H9 (cell line): ENCODE measurements around the gene TERT. TPM values are rescaled to one million over a fixed set of nuclear protein-coding genes. Genes with fewer than 3 reads are reported as not detected.

Experiments
- DNase-seq: peaks from one replicate; pipeline ENCODE4 v3.0.0-alpha.2; 2017
- H2AFZ ChIP-seq: one replicate; pipeline ENCODE4 v1.6.1; 2013; ENCODE audit warnings: mild to moderate bottlenecking, low read length, control low read depth, moderate library complexity
- H2AK5ac ChIP-seq: 2 replicates; pipeline ENCODE4 v1.6.1; 2013; ENCODE audit warnings: low read length, control low read depth, mixed read lengths; ENCODE audit not compliant: insufficient read length
- H2BK120ac ChIP-seq: one replicate; pipeline ENCODE4 v1.6.1; 2013; ENCODE audit warnings: low read depth, mild to moderate bottlenecking, low read length, control low read depth, inconsistent platforms; ENCODE audit not compliant: poor library complexity, severe bottlenecking
- H2BK12ac ChIP-seq: 2 replicates; pipeline ENCODE4 v1.6.1; 2013; ENCODE audit warnings: low read length, control low read depth, mixed read lengths, low read depth; ENCODE audit not compliant: insufficient read length
- H2BK15ac ChIP-seq: 2 replicates; pipeline ENCODE4 v1.6.1; 2013; ENCODE audit warnings: low read depth, low read length, control low read depth
- H2BK20ac ChIP-seq: one replicate; pipeline ENCODE4 v1.6.1; 2013; ENCODE audit warnings: low read depth, mild to moderate bottlenecking, low read length, control low read depth, inconsistent platforms; ENCODE audit not compliant: poor library complexity, severe bottlenecking
- H2BK5ac ChIP-seq: 2 replicates; pipeline ENCODE4 v1.6.1; 2013; ENCODE audit warnings: low read length, control low read depth, mixed read lengths; ENCODE audit not compliant: insufficient read length
- H3K14ac ChIP-seq: 2 replicates; pipeline ENCODE4 v1.6.1; 2013; ENCODE audit warnings: low read length, control low read depth; ENCODE audit not compliant: insufficient read depth
- H3K18ac ChIP-seq: 2 replicates; pipeline ENCODE4 v1.6.1; 2013; ENCODE audit warnings: low read depth, mild to moderate bottlenecking, mixed read lengths, low read length, control low read depth; ENCODE audit not compliant: insufficient read length
- H3K23ac ChIP-seq: 2 replicates; pipeline ENCODE4 v1.6.1; 2013; ENCODE audit warnings: low read length, control low read depth, mixed read lengths, low read depth; ENCODE audit not compliant: insufficient read length
- H3K23me2 ChIP-seq: 2 replicates; pipeline ENCODE4 v1.6.1; 2013; ENCODE audit warnings: low read depth, mild to moderate bottlenecking, mixed read lengths, low read length, control low read depth; ENCODE audit not compliant: insufficient read length, poor library complexity, severe bottlenecking
- H3K27ac ChIP-seq: 2 replicates; pipeline ENCODE4 v1.5.1; 2013; ENCODE audit warnings: low read length, control low read depth, mixed read lengths, low read depth; ENCODE audit not compliant: insufficient read length
- H3K27me3 ChIP-seq: 2 replicates; pipeline ENCODE4 v1.6.1; 2013; ENCODE audit warnings: low read length, control low read depth, inconsistent platforms; ENCODE audit not compliant: insufficient read depth
- H3K4ac ChIP-seq: 2 replicates; pipeline ENCODE4 v1.6.1; 2013; ENCODE audit warnings: low read depth, mild to moderate bottlenecking, control low read depth, inconsistent platforms, low read length, moderate library complexity
- H3K4me1 ChIP-seq: 2 replicates; pipeline ENCODE4 v1.6.1; 2013; ENCODE audit warnings: low read length, control low read depth, inconsistent platforms; ENCODE audit not compliant: insufficient read depth
- H3K4me2 ChIP-seq: 2 replicates; pipeline ENCODE4 v1.6.1; 2013; ENCODE audit warnings: low read length, control low read depth, mixed read lengths; ENCODE audit not compliant: insufficient read length, insufficient read depth
- H3K56ac ChIP-seq: 2 replicates; pipeline ENCODE4 v1.6.1; 2013; ENCODE audit warnings: low read depth, mild to moderate bottlenecking, mixed read lengths, low read length, control low read depth; ENCODE audit not compliant: insufficient read length
- H3K79me1 ChIP-seq: 2 replicates; pipeline ENCODE4 v1.6.1; 2013; ENCODE audit warnings: low read depth, mild to moderate bottlenecking, moderate library complexity, low read length, control low read depth, inconsistent platforms; ENCODE audit not compliant: insufficient read depth, poor library complexity, severe bottlenecking
- H3K79me2 ChIP-seq: 2 replicates; pipeline ENCODE4 v1.6.1; 2013; ENCODE audit warnings: low read length, control low read depth, inconsistent platforms; ENCODE audit not compliant: insufficient read depth
- H3K9ac ChIP-seq: 2 replicates; pipeline ENCODE4 v1.6.1; 2013; ENCODE audit warnings: low read length, control low read depth, mixed read lengths; ENCODE audit not compliant: insufficient read length; ENCODE audit errors: extremely low read depth
- H3K9me3 ChIP-seq: one replicate; pipeline ENCODE4 v1.6.1; 2013; ENCODE audit warnings: low read depth, low read length, inconsistent platforms; ENCODE audit not compliant: control insufficient read depth
- H3T11ph ChIP-seq: one replicate; pipeline ENCODE4 v1.6.1; 2013; ENCODE audit warnings: mild to moderate bottlenecking, low read length, control low read depth, inconsistent platforms
- H4K20me1 ChIP-seq: one replicate; pipeline ENCODE4 v1.6.1; 2013; ENCODE audit not compliant: control insufficient read depth, insufficient read length, insufficient read depth
- H4K5ac ChIP-seq: 2 replicates; pipeline ENCODE4 v1.6.1; 2013; ENCODE audit warnings: low read depth, mild to moderate bottlenecking, mixed read lengths, low read length, control low read depth; ENCODE audit not compliant: insufficient read length
- H4K8ac ChIP-seq: replicated peaks from 2 replicates; pipeline ENCODE4 v1.6.1; 2013; ENCODE audit warnings: low read length, control low read depth, mixed read lengths, low read depth; ENCODE audit not compliant: insufficient read length
- H4K91ac ChIP-seq: 2 replicates; pipeline ENCODE4 v1.6.1; 2013; ENCODE audit warnings: low read depth, mild to moderate bottlenecking, moderate library complexity, mixed read lengths, low read length, control low read depth; ENCODE audit not compliant: insufficient read length
- H3K27ac Mint-ChIP-seq, 3 experiments: 2 replicates in 2 of 3; 3 replicates in 1 of 3; pipeline ENCODE4 v1.8.0; 2020 to 2021; ENCODE audit warnings: mixed read lengths in 3 of 3, mild to moderate bottlenecking in 1 of 3, moderate library complexity in 1 of 3
- H3K27me3 Mint-ChIP-seq: 2 replicates; pipeline ENCODE4 v1.8.0; 2021; ENCODE audit warnings: low read depth, mild to moderate bottlenecking, moderate library complexity, mixed read lengths
- H3K36me3 Mint-ChIP-seq, 3 experiments: 2 replicates in 2 of 3; 3 replicates in 1 of 3; pipeline ENCODE4 v1.8.0; 2020 to 2021; ENCODE audit warnings: low read depth in 3 of 3, mixed read lengths in 3 of 3; ENCODE audit not compliant: insufficient read depth in 1 of 3
- H3K4me1 Mint-ChIP-seq, 2 experiments: 2 replicates each; pipeline ENCODE4 v1.8.0; 2020; ENCODE audit warnings: mixed read lengths in 2 of 2
- H3K4me3 Mint-ChIP-seq, 2 experiments: 2 replicates in 1 of 2; 3 replicates in 1 of 2; pipeline ENCODE4 v1.8.0; 2020 to 2021; ENCODE audit warnings: mild to moderate bottlenecking in 2 of 2, mixed read lengths in 2 of 2, moderate library complexity in 1 of 2
- H3K9me3 Mint-ChIP-seq, 2 experiments: 2 replicates in 1 of 2; 3 replicates in 1 of 2; pipeline ENCODE4 v1.8.0; 2020; ENCODE audit warnings: mild to moderate bottlenecking in 2 of 2, mixed read lengths in 2 of 2, moderate library complexity in 1 of 2
- WGBS: extraction: QIAGEN DNeasy Blood & Tissue Kit; methylation state at CpG from one replicate; pipeline ENCODE4 v1.1.7; 2013; ENCODE audit warnings: missing lambda C conversion rate, low lambda C conversion rate, mixed read lengths; ENCODE audit not compliant: insufficient read length; ENCODE audit errors: extremely low coverage; 5-methylcytosine and 5-hydroxymethylcytosine counted together
- total RNA-seq: library from RNA; stranded (reverse); gene quantifications from 2 replicates; pipeline ENCODE4 v1.2.1, GENCODE V29; 2021
- TF ChIP-seq, protein P1 (sequence below): fragments of 200-600 bp; sonication (generic); conservative IDR thresholded peaks from 3 replicates; pipeline ENCODE4 v1.8.0; 2021; ENCODE audit warnings: antibody characterized with exemption, mild to moderate bottlenecking

TERT gene
- total RNA-seq, 1 experiment from 2014 or later = 15.5 TPM

DNA sequence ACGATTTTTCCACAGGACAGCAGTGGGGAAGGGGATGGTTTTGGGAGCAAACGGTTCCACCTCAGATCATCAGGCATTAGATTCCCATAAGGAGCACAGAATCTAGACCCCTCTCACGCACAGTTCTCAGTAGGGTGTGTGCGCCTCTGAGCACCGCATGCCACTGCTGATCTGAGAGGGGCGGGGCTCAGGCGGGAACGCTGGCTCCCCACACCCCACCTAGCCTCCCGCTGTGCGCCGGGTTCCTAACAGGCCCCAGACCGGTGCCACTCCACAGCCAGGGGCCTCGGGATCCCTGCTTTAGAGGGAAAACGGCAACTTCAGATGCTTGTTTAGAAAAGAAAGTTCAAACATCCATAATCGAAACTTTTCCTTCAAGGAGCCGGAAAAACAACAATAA lies 20.4 kb downstream of the TERT start:
- TF ChIP-seq, protein P1, sequence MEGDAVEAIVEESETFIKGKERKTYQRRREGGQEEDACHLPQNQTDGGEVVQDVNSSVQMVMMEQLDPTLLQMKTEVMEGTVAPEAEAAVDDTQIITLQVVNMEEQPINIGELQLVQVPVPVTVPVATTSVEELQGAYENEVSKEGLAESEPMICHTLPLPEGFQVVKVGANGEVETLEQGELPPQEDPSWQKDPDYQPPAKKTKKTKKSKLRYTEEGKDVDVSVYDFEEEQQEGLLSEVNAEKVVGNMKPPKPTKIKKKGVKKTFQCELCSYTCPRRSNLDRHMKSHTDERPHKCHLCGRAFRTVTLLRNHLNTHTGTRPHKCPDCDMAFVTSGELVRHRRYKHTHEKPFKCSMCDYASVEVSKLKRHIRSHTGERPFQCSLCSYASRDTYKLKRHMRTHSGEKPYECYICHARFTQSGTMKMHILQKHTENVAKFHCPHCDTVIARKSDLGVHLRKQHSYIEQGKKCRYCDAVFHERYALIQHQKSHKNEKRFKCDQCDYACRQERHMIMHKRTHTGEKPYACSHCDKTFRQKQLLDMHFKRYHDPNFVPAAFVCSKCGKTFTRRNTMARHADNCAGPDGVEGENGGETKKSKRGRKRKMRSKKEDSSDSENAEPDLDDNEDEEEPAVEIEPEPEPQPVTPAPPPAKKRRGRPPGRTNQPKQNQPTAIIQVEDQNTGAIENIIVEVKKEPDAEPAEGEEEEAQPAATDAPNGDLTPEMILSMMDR = no peak
- no peak overlapping the region for H3T11ph ChIP-seq
- H4K91ac ChIP-seq = no peak overlapping the region
- H4K5ac ChIP-seq = no peak overlapping the region
- H4K20me1 ChIP-seq = peaks cover 4% of the 10 kb centered on the region
- H3K9ac ChIP-seq = no peak overlapping the region
- Mint-ChIP-seq H3K9me3 (no peaks in the 10 kb centered on the region), H3K27me3 (peaks cover 1% of the 10 kb centered on the region; the same call in 1 of the 2 replicates), H3K27ac (no peak overlapping the region), H3K4me1 (no peaks in the 10 kb centered on the region), H3K4me3 (no peak overlapping the region), H3K36me3 (peaks cover 27 to 32% (median 27%) of the 10 kb centered on the region in 3 experiments; a peak in 6 of 7 replicates)
- no peak overlapping the region for H2BK15ac ChIP-seq
- H3K79me2 ChIP-seq = peaks cover 2% of the 10 kb centered on the region; the same call in 1 of the 2 replicates
- H3K18ac ChIP-seq = no peak overlapping the region
- H4K8ac ChIP-seq = no peak overlapping the region
- no peak overlapping the region for H3K4ac ChIP-seq
- no peak overlapping the region for H2AK5ac ChIP-seq
- H2BK5ac ChIP-seq = no peak overlapping the region
- H3K79me1 ChIP-seq = no peaks in the 10 kb centered on the region
- no peak overlapping the region for H3K27ac ChIP-seq
- no peak overlapping the region for H3K14ac ChIP-seq
- no peaks in the 10 kb centered on the region for H3K27me3 ChIP-seq
- no peak overlapping the region for H2BK12ac ChIP-seq
- no CpG with 5 or more reads among the region's 16 CpGs for WGBS
- H2AFZ ChIP-seq = no peak overlapping the region
- H3K4me2 ChIP-seq = no peak overlapping the region
- H3K9me3 ChIP-seq = no peaks in the 10 kb centered on the region
- no peak overlapping the region for H3K56ac ChIP-seq
- no peak overlapping the region for H2BK20ac ChIP-seq
- H3K23ac ChIP-seq = no peak overlapping the region
- H3K4me1 ChIP-seq = no peaks in the 10 kb centered on the region
- no peak for DNase-seq
- no peaks in the 10 kb centered on the region for H3K23me2 ChIP-seq
- H2BK120ac ChIP-seq = no peak overlapping the region
